ENCODE data around the gene PCOLCE2.

GRCh38 chr3:142876417-142876816 is 12.5 kb downstream of the PCOLCE2 start:
- TF ChIP-seq, protein P1, sequence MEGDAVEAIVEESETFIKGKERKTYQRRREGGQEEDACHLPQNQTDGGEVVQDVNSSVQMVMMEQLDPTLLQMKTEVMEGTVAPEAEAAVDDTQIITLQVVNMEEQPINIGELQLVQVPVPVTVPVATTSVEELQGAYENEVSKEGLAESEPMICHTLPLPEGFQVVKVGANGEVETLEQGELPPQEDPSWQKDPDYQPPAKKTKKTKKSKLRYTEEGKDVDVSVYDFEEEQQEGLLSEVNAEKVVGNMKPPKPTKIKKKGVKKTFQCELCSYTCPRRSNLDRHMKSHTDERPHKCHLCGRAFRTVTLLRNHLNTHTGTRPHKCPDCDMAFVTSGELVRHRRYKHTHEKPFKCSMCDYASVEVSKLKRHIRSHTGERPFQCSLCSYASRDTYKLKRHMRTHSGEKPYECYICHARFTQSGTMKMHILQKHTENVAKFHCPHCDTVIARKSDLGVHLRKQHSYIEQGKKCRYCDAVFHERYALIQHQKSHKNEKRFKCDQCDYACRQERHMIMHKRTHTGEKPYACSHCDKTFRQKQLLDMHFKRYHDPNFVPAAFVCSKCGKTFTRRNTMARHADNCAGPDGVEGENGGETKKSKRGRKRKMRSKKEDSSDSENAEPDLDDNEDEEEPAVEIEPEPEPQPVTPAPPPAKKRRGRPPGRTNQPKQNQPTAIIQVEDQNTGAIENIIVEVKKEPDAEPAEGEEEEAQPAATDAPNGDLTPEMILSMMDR (IDR thresholded peaks at IDR 0.05): no peak
- TF ChIP-seq EP300 (IDR thresholded peaks at IDR 0.05) (no peak), POLR2AphosphoS5 (IDR thresholded peaks at IDR 0.05) (no peak)

Data from gastroesophageal sphincter (tissue), 3 donors.